Stimulated activated naive CD8-positive, alpha-beta T cell treated with anti-CD3 and anti-CD28 coated beads, Interleukin-15, amount 100 ng/mL, for 72 hours (primary cell): ENCODE data around the gene THSD7A.

ENCODE experiments used
- ATAC-seq: fragments of 150-1000 bp; cut with Tn5 transposase; 2 replicates; pipeline ENCODE4 v1.10.0; 2021; ENCODE audit warnings: mild to moderate bottlenecking, moderate library complexity
- DNase-seq, 2 donors: peaks; one replicate each; pipeline ENCODE4 v3.0.0; 2021 to 2022
- H3K27ac Mint-ChIP-seq, 2 donors: one replicate each; pipeline ENCODE4 v1.8.0; 2022; ENCODE audit warnings: mild to moderate bottlenecking in 2 of 2, mixed read lengths in 2 of 2, moderate library complexity in 2 of 2
- H3K27me3 Mint-ChIP-seq: one replicate; pipeline ENCODE4 v1.8.0; 2022; ENCODE audit warnings: mixed read lengths
- H3K4me1 Mint-ChIP-seq: one replicate; pipeline ENCODE4 v1.8.0; 2022; ENCODE audit warnings: mild to moderate bottlenecking, mixed read lengths
- H3K4me3 Mint-ChIP-seq, 2 donors: one replicate each; pipeline ENCODE4 v1.8.0; 2022; ENCODE audit warnings: mild to moderate bottlenecking in 2 of 2, mixed read lengths in 2 of 2, moderate library complexity in 1 of 2
- H3K9me3 Mint-ChIP-seq, 2 donors: one replicate each; pipeline ENCODE4 v1.8.0; 2022; ENCODE audit warnings: mixed read lengths in 2 of 2

THSD7A gene

GRCh38 chr7:11747715-11748485, 84.1 kb downstream of the THSD7A start:
- Mint-ChIP-seq H3K4me3 (no peak overlapping the region), H3K27me3 (no peaks in the 10 kb centered on the region), H3K27ac (no peak overlapping the region), H3K9me3 (peaks cover 0 to 4% of the 10 kb centered on the region in 2 donors), H3K4me1 (no peaks in the 10 kb centered on the region)
- no peak for DNase-seq
- ATAC-seq = no peak

GRCh38 chr7:11746591-11746990, 85.4 kb downstream of the THSD7A start:
- Mint-ChIP-seq H3K4me3 (no peak overlapping the region), H3K27me3 (no peaks in the 10 kb centered on the region), H3K27ac (no peak overlapping the region), H3K9me3 (peaks cover 0 to 4% of the 10 kb centered on the region in 2 donors), H3K4me1 (no peaks in the 10 kb centered on the region)
- DNase-seq (no peak), ATAC-seq (no peak)

- H3K4me1 Mint-ChIP-seq = no peaks in the 10 kb centered on the region
- no peak overlapping the region for H3K4me3 Mint-ChIP-seq
- no peak for DNase-seq
- no peak for ATAC-seq
- no peak overlapping the region for H3K27ac Mint-ChIP-seq
- H3K27me3 Mint-ChIP-seq = no peaks in the 10 kb centered on the region
- peaks cover 0 to 4% of the 10 kb centered on the region in 2 donors for H3K9me3 Mint-ChIP-seq
Observed at GRCh38 chr7:11743548-11743947, 88.5 kb downstream of the THSD7A start.

- Mint-ChIP-seq H3K9me3 (peaks cover 0 to 4% of the 10 kb centered on the region in 2 donors), H3K4me1 (no peaks in the 10 kb centered on the region), H3K27ac (no peak overlapping the region), H3K27me3 (no peaks in the 10 kb centered on the region), H3K4me3 (no peak overlapping the region)
- DNase-seq (no peak), ATAC-seq (no peak)
Observed at GRCh38 chr7:11743016-11743415, 89.0 kb downstream of the THSD7A start.

- no peak for ATAC-seq
- Mint-ChIP-seq H3K27me3 (no peaks in the 10 kb centered on the region), H3K27ac (no peak overlapping the region), H3K4me1 (no peaks in the 10 kb centered on the region), H3K9me3 (peaks cover 0 to 1% of the 10 kb centered on the region in 2 donors), H3K4me3 (no peak overlapping the region)
- no peak for DNase-seq
Observed at GRCh38 chr7:11742496-11742895, 89.5 kb downstream of the THSD7A start.

- H3K4me3 Mint-ChIP-seq = no peak overlapping the region
- no peaks in the 10 kb centered on the region for H3K4me1 Mint-ChIP-seq
- DNase-seq (no peak), ATAC-seq (no peak)
- no peak overlapping the region for H3K27ac Mint-ChIP-seq
- H3K27me3 Mint-ChIP-seq = no peaks in the 10 kb centered on the region
- peaks cover 0 to 4% of the 10 kb centered on the region in 2 donors for H3K9me3 Mint-ChIP-seq
Observed at GRCh38 chr7:11737723-11738122, 94.3 kb downstream of the THSD7A start.

GRCh38 chr7:11732207-11732606, 99.8 kb downstream of the THSD7A start:
- no peak overlapping the region for H3K27ac Mint-ChIP-seq
- no peak overlapping the region for H3K4me3 Mint-ChIP-seq
- no peaks in the 10 kb centered on the region for H3K27me3 Mint-ChIP-seq
- ATAC-seq = no peak
- H3K4me1 Mint-ChIP-seq = no peaks in the 10 kb centered on the region
- no peak for DNase-seq
- peaks cover 0 to 5% of the 10 kb centered on the region in 2 donors for H3K9me3 Mint-ChIP-seq

GRCh38 chr7:11730725-11731124, 101.3 kb downstream of the THSD7A start:
- peaks cover 0 to 4% of the 10 kb centered on the region in 2 donors for H3K9me3 Mint-ChIP-seq
- DNase-seq (no peak), ATAC-seq (no peak)
- H3K4me3 Mint-ChIP-seq = no peak overlapping the region
- H3K4me1 Mint-ChIP-seq = no peaks in the 10 kb centered on the region
- no peak overlapping the region for H3K27ac Mint-ChIP-seq
- no peaks in the 10 kb centered on the region for H3K27me3 Mint-ChIP-seq

- H3K27ac Mint-ChIP-seq = no peak overlapping the region
- no peak overlapping the region for H3K4me3 Mint-ChIP-seq
- no peaks in the 10 kb centered on the region for H3K4me1 Mint-ChIP-seq
- DNase-seq (no peak), ATAC-seq (no peak)
- peaks cover 0 to 4% of the 10 kb centered on the region in 2 donors for H3K9me3 Mint-ChIP-seq
- H3K27me3 Mint-ChIP-seq = no peaks in the 10 kb centered on the region
Observed at GRCh38 chr7:11727864-11728263, 104.1 kb downstream of the THSD7A start.

GRCh38 chr7:11726794-11727155, 105.2 kb downstream of the THSD7A start:
- DNase-seq (no peak), ATAC-seq (no peak)
- no peak overlapping the region for H3K4me3 Mint-ChIP-seq
- no peaks in the 10 kb centered on the region for H3K27me3 Mint-ChIP-seq
- H3K9me3 Mint-ChIP-seq = peaks cover 0 to 4% of the 10 kb centered on the region in 2 donors
- no peak overlapping the region for H3K27ac Mint-ChIP-seq
- no peaks in the 10 kb centered on the region for H3K4me1 Mint-ChIP-seq

- no peak overlapping the region for H3K4me3 Mint-ChIP-seq
- ATAC-seq = no peak
- H3K27me3 Mint-ChIP-seq = no peaks in the 10 kb centered on the region
- H3K9me3 Mint-ChIP-seq = peaks cover 0 to 4% of the 10 kb centered on the region in 2 donors
- DNase-seq = no peak
- H3K27ac Mint-ChIP-seq = no peak overlapping the region
- H3K4me1 Mint-ChIP-seq = no peaks in the 10 kb centered on the region
Observed at GRCh38 chr7:11726001-11726793, 105.8 kb downstream of the THSD7A start.

GRCh38 chr7:11716185-11716584, 115.8 kb downstream of the THSD7A start:
- no peak overlapping the region for H3K27ac Mint-ChIP-seq
- H3K4me3 Mint-ChIP-seq = no peak overlapping the region
- no peaks in the 10 kb centered on the region for H3K4me1 Mint-ChIP-seq
- no peaks in the 10 kb centered on the region for H3K27me3 Mint-ChIP-seq
- ATAC-seq (no peak), DNase-seq (no peak)
- H3K9me3 Mint-ChIP-seq = no peaks in the 10 kb centered on the region

- no peak for DNase-seq
- Mint-ChIP-seq H3K9me3 (no peaks in the 10 kb centered on the region), H3K27ac (no peak overlapping the region), H3K4me3 (no peak overlapping the region), H3K4me1 (no peaks in the 10 kb centered on the region), H3K27me3 (no peaks in the 10 kb centered on the region)
- no peak for ATAC-seq
Observed at GRCh38 chr7:11714676-11715075, 117.3 kb downstream of the THSD7A start.

- H3K27ac Mint-ChIP-seq = no peak overlapping the region
- no peak for ATAC-seq
- H3K9me3 Mint-ChIP-seq = no peaks in the 10 kb centered on the region
- no peaks in the 10 kb centered on the region for H3K4me1 Mint-ChIP-seq
- no peak overlapping the region for H3K4me3 Mint-ChIP-seq
- no peaks in the 10 kb centered on the region for H3K27me3 Mint-ChIP-seq
- no peak for DNase-seq
Observed at GRCh38 chr7:11714205-11714604, 117.8 kb downstream of the THSD7A start.

GRCh38 chr7:11713352-11713751, 118.6 kb downstream of the THSD7A start:
- ATAC-seq = no peak
- Mint-ChIP-seq H3K4me3 (no peak overlapping the region), H3K9me3 (no peaks in the 10 kb centered on the region), H3K4me1 (no peaks in the 10 kb centered on the region), H3K27ac (no peak overlapping the region), H3K27me3 (no peaks in the 10 kb centered on the region)
- DNase-seq = no peak

GRCh38 chr7:11710377-11710776, 121.6 kb downstream of the THSD7A start:
- H3K4me1 Mint-ChIP-seq = no peaks in the 10 kb centered on the region
- no peak overlapping the region for H3K27ac Mint-ChIP-seq
- ATAC-seq (no peak), DNase-seq (no peak)
- no peaks in the 10 kb centered on the region for H3K27me3 Mint-ChIP-seq
- H3K9me3 Mint-ChIP-seq = no peaks in the 10 kb centered on the region
- H3K4me3 Mint-ChIP-seq = no peak overlapping the region
